Right kidney (tissue), 1 donor: ENCODE measurements around the gene STRN3.

Source experiments
- DNase-seq: peaks from one replicate; pipeline ENCODE4 v3.0.0-alpha.2; 2016

The STRN3 gene

GRCh38 chr14:30872602-30873001 lies 153.6 kb downstream of the STRN3 start:
- DNase-seq = no peak

DNA sequence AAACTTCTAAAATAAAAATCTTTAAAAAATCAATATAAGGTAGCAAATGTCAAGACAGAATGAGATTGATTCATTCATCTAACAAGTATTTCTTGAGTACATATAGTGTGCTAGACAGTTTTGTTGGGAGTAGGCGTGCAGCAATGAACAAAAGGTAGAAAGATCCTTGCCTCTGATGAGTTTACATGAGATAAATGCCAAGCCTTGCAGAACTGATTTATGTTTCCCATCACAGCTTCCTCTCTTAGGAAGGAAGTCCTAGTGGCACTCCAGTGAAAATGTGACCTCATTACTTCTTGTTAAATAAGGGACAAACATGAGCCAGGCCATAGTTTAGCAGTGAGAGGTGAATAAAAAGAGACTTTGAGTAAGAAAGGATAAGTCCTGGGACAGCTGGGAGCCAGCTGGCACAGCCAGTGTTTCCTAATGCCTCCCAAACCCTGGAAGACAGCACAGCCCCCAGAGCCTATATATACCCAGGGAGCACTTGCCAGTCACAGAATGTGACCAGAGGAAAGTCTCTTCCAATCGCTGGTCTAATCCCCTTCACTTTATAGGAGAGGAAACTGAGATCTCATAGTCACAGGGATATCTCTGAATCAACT lies 156.5 kb downstream of the STRN3 start:
- no peak for DNase-seq

DNA sequence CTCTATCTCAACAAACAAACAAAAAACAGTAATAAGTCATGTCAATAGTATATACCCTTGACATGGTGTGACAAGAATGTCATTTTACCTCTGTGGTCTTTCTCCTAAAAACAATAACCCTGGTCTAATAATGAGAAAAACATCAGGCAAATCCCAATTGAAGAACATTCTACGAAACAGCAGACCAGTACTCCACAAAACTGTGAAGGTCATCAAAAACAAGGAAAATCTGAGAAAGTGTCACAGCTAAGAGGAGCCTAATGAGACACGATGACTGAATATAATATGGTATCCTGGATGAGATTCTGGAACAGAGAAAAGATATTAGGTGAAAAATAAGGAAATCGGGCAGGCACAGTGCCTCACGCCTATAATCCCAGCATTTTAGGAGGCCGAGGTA lies 157.4 kb downstream of the STRN3 start:
- DNase-seq = no peak

DNA sequence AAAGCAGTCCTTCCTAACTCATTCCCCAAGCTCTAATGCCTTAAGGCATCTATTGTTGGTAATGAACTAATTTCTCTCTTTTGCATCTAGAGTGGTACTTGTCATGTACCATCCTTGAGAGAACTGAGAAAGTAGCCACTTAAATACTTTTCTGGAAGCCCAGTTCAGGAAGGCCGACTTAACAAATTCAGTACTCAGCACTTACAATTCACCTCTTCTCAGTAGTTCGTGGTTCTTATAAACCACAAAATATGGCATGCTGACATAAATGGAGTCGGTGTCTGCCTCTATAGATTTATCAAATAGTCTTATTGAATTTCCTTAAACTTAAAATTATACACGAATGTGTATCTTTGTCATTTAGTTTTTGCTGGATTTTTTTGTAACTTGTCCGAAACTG lies 161.2 kb downstream of the STRN3 start:
- DNase-seq = no peak

DNA sequence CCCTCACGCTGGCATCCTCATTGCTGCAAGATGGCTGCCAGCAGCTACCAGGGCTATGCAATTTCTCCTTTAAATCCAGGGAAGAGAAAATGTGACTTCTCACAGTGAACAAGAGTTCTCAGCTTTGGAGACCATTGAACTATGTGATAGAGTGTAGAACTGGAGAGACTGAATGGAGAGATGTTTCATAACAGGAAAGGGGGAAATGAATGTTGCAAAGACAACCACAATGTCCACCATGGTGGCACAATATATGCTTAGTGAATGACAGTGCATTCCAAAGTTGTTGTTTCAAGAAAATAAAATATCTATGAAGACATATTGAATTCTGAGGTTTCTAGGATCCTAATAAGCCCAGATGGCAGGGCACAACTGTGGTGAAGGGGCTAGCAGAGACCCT lies 165.0 kb downstream of the STRN3 start:
- no peak for DNase-seq

DNA sequence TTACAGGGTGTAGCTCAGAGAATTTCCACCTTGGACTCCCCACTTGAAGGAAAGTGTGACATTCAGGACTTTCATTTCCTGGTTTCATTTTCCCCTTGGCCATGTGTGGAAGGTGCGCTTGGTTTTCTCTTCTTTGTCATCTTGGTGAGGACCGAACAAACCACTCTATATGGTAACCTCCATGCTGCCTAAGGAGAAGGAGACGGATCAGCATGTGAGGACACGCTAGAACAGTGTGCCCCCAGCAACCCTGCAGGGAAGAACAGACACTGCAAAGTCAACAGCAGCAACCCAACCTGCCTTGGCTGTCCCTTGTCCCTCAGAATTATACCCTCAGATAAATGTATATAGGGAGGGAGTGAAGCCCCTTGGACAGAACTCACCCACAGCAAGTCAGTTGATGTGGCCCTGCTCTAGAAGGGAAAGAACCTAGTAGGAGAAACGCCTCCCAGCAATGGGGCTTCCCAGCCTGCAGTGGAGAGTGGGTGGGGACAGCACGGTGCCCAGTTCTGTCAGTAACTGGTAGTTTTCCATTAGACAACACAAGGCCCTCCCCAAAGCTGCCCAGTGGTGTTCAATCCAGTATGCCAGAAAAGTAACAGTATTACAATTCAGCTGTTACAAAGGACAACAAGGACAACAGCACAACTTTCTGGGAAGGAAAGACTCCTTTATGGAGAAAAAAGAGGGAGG lies 170.7 kb downstream of the STRN3 start:
- DNase-seq = no peak

DNA sequence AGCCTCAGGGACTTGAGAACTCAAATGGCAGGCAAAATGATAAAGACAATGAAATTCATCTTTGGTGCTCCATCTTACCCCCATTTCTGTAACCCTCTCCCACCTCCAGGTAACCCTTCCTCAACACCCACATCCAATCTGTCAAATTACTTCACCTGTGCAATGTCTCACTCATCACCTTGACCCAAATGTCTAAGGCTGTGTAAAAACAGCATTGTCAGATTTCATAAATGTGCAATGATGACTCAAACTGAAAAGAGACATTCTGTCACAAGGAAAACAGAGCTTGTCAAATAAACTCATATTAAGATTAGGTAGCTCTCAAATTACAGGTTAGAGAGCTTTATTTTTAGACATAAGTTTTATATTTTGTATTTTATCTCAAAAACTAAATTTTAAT lies 171.7 kb downstream of the STRN3 start:
- no peak for DNase-seq

DNA sequence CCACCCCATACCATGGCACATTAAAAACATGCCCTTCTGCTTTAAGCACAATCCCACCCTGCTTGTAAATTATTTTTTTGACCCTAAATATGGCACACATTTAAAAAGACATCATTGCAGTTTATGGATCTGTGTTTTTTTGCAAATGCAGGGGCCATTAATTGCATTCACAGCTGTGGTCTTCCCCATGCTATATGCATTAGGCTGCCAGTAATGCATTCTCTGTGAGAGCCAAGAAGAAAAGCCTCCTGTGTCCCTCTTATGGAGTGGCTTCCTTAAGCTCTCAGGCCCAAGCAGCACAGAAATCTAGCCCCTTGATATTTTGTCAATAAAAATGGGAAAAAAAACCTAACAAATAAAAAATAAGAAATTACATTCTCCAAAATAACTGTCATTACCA lies 172.2 kb downstream of the STRN3 start:
- no peak for DNase-seq

DNA sequence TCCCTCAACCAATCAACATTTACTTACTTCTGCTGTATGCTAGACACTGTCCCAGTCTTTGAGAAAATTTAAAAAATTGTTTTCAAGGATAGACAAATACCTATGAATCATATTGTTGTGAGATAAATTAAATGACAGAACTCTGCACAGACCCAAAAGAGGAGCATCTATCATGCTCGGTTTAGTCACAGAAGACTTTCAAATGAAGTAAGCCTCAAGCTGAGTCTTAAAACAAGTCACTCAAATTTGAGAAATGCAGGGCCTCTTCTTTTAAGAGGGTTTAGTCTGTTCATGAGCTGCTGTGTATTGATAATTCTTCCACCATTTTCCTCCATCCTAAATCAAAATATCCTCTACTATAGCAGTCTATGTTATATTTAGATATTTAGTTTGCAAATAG lies 176.2 kb downstream of the STRN3 start:
- no peak for DNase-seq

DNA sequence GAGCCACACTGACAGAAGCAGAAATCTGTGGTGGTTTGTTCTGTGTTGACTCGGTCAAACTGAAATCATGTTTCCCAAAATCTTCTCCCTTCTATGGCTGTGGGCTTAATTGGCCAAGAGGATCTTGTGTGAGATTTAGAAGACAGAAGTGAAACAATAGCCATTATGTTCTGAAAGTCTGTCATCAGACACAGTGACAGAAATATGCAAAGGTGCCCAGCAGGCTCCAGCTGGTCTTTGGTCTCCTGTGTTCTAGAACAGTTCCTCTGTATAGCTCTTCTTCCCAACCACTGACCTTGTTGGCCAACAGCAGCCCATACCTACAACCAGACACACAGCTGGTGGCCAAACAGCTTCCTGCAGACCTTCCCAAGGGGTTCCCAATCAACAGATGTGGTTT lies 176.8 kb downstream of the STRN3 start:
- no peak for DNase-seq

- DNase-seq = no peak
These were observed 177.5 kb downstream of the STRN3 start for GRCh38 chr14:30848449-30849240.
